Nephron (organoid): ENCODE data around the gene GNAZ.

Experiments used
- H3K27ac Mint-ChIP-seq, 3 experiments: 2 replicates each; pipeline ENCODE4 v1.8.0; 2020; ENCODE audit warnings: mixed read lengths in 3 of 3, mild to moderate bottlenecking in 2 of 3, moderate library complexity in 1 of 3
- H3K27me3 Mint-ChIP-seq: 2 replicates; pipeline ENCODE4 v1.8.0; 2021; ENCODE audit warnings: low read depth, mild to moderate bottlenecking, moderate library complexity, mixed read lengths
- H3K36me3 Mint-ChIP-seq: 2 replicates; pipeline ENCODE4 v1.8.0; 2020; ENCODE audit warnings: low read depth, mixed read lengths
- H3K4me1 Mint-ChIP-seq: 2 replicates; pipeline ENCODE4 v1.8.0; 2020; ENCODE audit warnings: mixed read lengths
- H3K4me3 Mint-ChIP-seq, 3 experiments: 2 replicates each; pipeline ENCODE4 v1.8.0; 2020; ENCODE audit warnings: mild to moderate bottlenecking in 3 of 3, mixed read lengths in 3 of 3, moderate library complexity in 2 of 3
- H3K9me3 Mint-ChIP-seq: 2 replicates; pipeline ENCODE4 v1.8.0; 2020; ENCODE audit warnings: mixed read lengths
- TF ChIP-seq, protein P1 (sequence below), 3 experiments: fragments of 200-600 bp; sonication (generic); IDR thresholded peaks; one replicate each; pipeline ENCODE4 v1.5.0; 2021; ENCODE audit warnings: antibody characterized with exemption in 3 of 3; ENCODE audit not compliant: unreplicated experiment in 3 of 3

The GNAZ gene

DNA sequence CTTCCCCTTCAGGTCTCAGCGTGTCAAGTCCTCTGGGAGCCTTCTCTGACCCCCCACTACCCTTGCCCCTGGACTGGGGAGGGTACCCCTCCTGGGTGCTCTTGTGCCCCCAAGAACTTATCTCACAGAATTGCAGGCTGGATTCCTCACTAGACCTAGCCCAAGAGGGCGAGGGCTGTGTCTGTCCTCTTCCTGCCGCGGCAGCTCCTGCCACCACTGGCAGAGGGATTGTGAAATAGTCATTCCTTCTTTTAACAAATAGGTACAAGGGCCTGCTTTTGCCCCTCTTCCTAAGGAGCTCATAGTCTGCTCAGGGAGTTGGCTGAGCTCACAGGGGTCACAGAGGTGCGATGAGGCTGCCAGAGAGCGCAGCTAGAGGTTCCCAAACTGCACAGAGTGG is 80.4 kb downstream of the GNAZ start:
- peaks cover 4% of the 10 kb centered on the region for H3K27me3 Mint-ChIP-seq
- H3K4me1 Mint-ChIP-seq = peaks cover 13% of the 10 kb centered on the region
- no peak overlapping the region for H3K27ac Mint-ChIP-seq
- H3K36me3 Mint-ChIP-seq = peaks cover 17% of the 10 kb centered on the region
- H3K9me3 Mint-ChIP-seq = no peaks in the 10 kb centered on the region
- TF ChIP-seq, protein P1, sequence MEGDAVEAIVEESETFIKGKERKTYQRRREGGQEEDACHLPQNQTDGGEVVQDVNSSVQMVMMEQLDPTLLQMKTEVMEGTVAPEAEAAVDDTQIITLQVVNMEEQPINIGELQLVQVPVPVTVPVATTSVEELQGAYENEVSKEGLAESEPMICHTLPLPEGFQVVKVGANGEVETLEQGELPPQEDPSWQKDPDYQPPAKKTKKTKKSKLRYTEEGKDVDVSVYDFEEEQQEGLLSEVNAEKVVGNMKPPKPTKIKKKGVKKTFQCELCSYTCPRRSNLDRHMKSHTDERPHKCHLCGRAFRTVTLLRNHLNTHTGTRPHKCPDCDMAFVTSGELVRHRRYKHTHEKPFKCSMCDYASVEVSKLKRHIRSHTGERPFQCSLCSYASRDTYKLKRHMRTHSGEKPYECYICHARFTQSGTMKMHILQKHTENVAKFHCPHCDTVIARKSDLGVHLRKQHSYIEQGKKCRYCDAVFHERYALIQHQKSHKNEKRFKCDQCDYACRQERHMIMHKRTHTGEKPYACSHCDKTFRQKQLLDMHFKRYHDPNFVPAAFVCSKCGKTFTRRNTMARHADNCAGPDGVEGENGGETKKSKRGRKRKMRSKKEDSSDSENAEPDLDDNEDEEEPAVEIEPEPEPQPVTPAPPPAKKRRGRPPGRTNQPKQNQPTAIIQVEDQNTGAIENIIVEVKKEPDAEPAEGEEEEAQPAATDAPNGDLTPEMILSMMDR (IDR thresholded peaks at IDR 0.05; ENCODE audit: unreplicated experiment in 3 of 3) = no peak
- H3K4me3 Mint-ChIP-seq = no peak overlapping the region

DNA sequence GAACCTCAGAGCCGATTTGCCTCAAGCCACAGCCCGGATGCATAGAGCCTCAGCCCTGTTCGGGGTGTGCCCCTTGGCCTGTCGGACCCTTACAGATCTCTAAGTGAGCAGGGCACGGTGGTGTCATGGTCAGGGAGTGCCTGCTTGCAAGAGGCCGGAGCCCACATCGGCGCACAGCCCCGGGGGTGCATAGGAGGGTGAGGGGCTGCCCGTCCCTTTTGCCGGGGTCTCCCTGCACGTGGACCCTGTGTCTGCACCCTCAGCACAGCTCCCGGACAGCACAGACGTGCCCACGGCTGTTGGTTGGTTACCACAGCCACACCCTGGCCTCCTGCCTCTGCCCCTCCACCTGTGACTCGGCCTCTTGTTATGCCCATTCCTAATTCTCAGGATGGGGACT is 81.5 kb downstream of the GNAZ start:
- Mint-ChIP-seq H3K27ac (no peak overlapping the region), H3K4me1 (peaks cover 13% of the 10 kb centered on the region), H3K4me3 (no peak overlapping the region), H3K9me3 (no peaks in the 10 kb centered on the region), H3K27me3 (peaks cover 4% of the 10 kb centered on the region), H3K36me3 (peaks cover 17% of the 10 kb centered on the region)
- TF ChIP-seq, protein P1 (IDR thresholded peaks at IDR 0.05; ENCODE audit: unreplicated experiment in 3 of 3) = no peak

DNA sequence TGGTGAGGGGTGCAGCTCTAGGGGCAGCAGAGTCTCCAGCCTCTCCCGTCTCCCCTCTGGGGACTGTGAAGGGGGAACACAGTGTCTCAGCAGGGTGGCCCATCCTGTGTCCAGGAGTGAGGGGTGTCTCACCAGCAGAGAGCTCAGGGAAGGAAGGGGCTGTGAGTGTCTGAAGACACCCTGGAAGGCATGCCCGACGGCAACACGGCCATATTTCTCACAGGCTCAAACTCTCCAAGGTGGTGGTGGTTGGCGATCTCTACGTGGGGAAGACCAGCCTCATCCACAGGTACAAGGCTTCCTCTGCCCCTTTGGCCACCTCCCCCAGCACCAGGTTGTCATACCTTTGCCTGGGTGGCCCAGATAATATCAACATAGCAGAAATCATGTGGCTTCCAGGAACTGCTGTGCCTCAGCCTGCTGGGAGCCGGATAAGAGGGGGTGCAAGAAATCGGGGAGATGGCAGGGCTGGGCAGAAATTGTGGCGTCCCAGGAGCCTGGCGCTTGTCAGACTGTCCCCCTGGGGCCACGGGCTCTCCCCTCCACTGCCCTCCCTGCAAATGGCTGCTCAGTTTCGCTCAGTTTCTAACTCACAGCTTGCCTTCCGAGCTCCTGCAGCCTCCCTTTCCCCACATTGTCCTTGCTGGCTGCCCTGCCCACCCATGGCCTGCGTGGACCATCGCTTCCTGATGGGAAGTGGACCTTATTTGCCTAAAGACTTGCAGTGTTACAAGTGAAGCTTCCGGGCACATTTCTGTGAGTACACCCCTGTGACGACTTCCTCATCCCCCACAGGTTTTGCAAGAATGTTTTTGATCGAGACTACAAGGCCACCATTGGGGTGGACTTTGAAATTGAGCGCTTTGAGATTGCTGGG is 82.2 kb downstream of the GNAZ start:
- TF ChIP-seq, protein P1 (IDR thresholded peaks at IDR 0.05; ENCODE audit: unreplicated experiment in 3 of 3) = no peak
- H3K4me1 Mint-ChIP-seq = peaks cover 10% of the 10 kb centered on the region
- H3K9me3 Mint-ChIP-seq = no peaks in the 10 kb centered on the region
- no peak overlapping the region for H3K27ac Mint-ChIP-seq
- peaks cover 4% of the 10 kb centered on the region for H3K27me3 Mint-ChIP-seq
- H3K36me3 Mint-ChIP-seq = peaks cover 17% of the 10 kb centered on the region
- H3K4me3 Mint-ChIP-seq = no peak overlapping the region

DNA sequence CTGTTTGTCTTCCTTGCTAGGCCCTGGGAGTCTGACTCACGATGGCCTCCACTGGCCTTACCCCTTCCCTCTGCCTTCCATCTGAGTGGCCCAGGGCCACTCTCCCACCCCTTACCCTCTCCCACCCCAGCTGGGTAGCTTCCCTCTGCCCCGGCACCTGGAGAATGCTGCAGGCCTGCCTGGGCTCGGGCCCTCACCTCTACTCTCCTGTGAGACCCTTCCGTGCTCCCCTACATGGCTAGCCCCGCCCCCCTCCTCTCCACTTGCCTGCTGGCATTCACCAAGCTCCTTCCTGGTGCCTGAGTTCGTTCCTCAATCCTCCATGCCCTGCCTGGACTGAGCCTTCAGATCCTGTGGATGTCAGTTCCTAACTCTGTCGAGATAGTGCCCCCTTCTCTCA is 83.7 kb downstream of the GNAZ start:
- Mint-ChIP-seq H3K27ac (no peak overlapping the region), H3K4me3 (no peak overlapping the region), H3K27me3 (peaks cover 4% of the 10 kb centered on the region), H3K9me3 (no peaks in the 10 kb centered on the region), H3K4me1 (peaks cover 6% of the 10 kb centered on the region), H3K36me3 (peaks cover 17% of the 10 kb centered on the region)
- TF ChIP-seq, protein P1 (IDR thresholded peaks at IDR 0.05; ENCODE audit: unreplicated experiment in 3 of 3) = no peak

DNA sequence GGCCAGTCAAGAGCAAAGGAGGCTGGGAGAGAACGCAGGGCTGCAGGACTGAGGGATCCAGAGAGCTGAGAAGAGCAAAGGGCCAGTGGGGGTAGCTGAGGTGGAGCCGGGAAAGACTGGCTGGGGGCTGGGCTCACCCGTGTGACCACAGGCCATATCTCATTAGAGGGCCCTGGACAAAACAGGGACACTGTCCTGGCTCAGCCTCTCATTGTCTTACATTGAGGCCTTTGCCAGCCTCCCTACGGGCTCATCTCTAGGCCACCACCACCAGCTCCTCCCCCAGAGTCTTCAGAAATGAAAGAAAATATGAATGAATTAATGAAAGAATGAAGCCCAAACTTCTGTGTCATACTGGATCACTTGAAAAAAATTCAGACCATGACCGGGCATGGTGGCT is 84.1 kb downstream of the GNAZ start:
- H3K27ac Mint-ChIP-seq = no peak overlapping the region
- TF ChIP-seq, protein P1 (IDR thresholded peaks at IDR 0.05; ENCODE audit: unreplicated experiment in 3 of 3) = no peak
- peaks cover 16% of the 10 kb centered on the region for H3K36me3 Mint-ChIP-seq
- H3K9me3 Mint-ChIP-seq = no peaks in the 10 kb centered on the region
- H3K27me3 Mint-ChIP-seq = peaks cover 4% of the 10 kb centered on the region
- H3K4me1 Mint-ChIP-seq = peaks cover 6% of the 10 kb centered on the region
- H3K4me3 Mint-ChIP-seq = no peak overlapping the region

DNA sequence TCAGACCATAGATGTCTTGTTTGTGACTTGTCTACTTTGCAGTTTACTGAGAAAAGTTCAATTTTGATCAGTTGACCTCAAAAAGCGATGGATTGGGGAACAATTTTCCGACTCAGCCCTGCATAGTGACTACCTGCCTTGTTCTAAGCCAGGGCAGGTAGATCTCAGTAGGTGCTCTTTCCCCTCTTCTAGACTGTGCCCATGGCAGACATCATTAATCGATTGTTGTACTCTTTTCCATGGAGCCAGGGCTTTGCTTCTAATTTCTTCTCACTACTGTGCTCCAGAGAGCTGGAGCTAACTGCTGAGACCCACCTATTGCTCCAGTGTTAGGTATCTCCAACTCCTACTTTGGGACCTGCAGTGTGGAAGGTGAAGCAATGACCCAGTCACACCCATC is 84.8 kb downstream of the GNAZ start:
- TF ChIP-seq, protein P1 (IDR thresholded peaks at IDR 0.05; ENCODE audit: unreplicated experiment in 3 of 3) = no peak
- Mint-ChIP-seq H3K4me1 (no peaks in the 10 kb centered on the region), H3K9me3 (no peaks in the 10 kb centered on the region), H3K36me3 (peaks cover 10% of the 10 kb centered on the region), H3K4me3 (no peak overlapping the region), H3K27me3 (peaks cover 4% of the 10 kb centered on the region), H3K27ac (no peak overlapping the region)
